MCF 10A (cell line): ENCODE results near the gene FAM151B. TPM values are rescaled to one million over a fixed set of nuclear protein-coding genes. Genes with fewer than 3 reads are reported as not detected.

Experiments used
- BruUV-seq: library from RNA; stranded (reverse); fragments of 400-500 nt; replicated peaks from 2 replicates; lab custom pipeline; 2021; lab: Mats Ljungman, UMichigan
- CTCF ChIA-PET: fragments of 300-600 bp; sonication (Branson Sonifier 250); formaldehyde crosslinking; extraction: SDS; loops from one replicate; lab custom pipeline; 2021; ENCODE audit warnings: antibody characterized with exemption, inconsistent platforms; lab: Yijun Ruan, JAX
- POLR2A ChIA-PET: fragments of 300-600, 350-650 bp; sonication (Branson Sonifier 250); formaldehyde crosslinking; extraction: SDS; loops from one replicate; lab custom pipeline; 2020; ENCODE audit warnings: antibody characterized with exemption, inconsistent platforms; lab: Yijun Ruan, JAX
- DNase-seq: peaks from one replicate; pipeline ENCODE4 v3.0.0-alpha.2; 2018; ENCODE audit not compliant: unreplicated experiment
- H3K27ac Mint-ChIP-seq: one replicate; pipeline ENCODE4 v1.8.0; 2022; ENCODE audit warnings: mild to moderate bottlenecking, low read depth, mixed read lengths; ENCODE audit not compliant: unreplicated experiment
- H3K27me3 Mint-ChIP-seq: one replicate; pipeline ENCODE4 v1.8.0; 2022; ENCODE audit warnings: mixed read lengths; ENCODE audit not compliant: insufficient read depth, unreplicated experiment
- H3K36me3 Mint-ChIP-seq: one replicate; pipeline ENCODE4 v1.8.0; 2022; ENCODE audit warnings: mild to moderate bottlenecking, moderate library complexity, mixed read lengths; ENCODE audit not compliant: insufficient read depth, unreplicated experiment
- H3K4me1 Mint-ChIP-seq: one replicate; pipeline ENCODE4 v1.8.0; 2022; ENCODE audit warnings: mixed read lengths; ENCODE audit not compliant: insufficient read depth, unreplicated experiment
- H3K4me3 Mint-ChIP-seq: one replicate; pipeline ENCODE4 v1.8.0; 2022; ENCODE audit warnings: mild to moderate bottlenecking, moderate library complexity, mixed read lengths; ENCODE audit not compliant: unreplicated experiment
- H3K9me3 Mint-ChIP-seq: one replicate; pipeline ENCODE4 v1.8.0; 2022; ENCODE audit warnings: mixed read lengths; ENCODE audit not compliant: unreplicated experiment
- CTCF ChIP-seq: fragments of 200-600 bp; IDR thresholded peaks from one replicate; pipeline ENCODE4 v1.8.0; 2022; ENCODE audit warnings: antibody characterized with exemption, mild to moderate bottlenecking; ENCODE audit not compliant: unreplicated experiment
- intact Hi-C: fragments of 100-400 bp; cut with micrococcal nuclease; formaldehyde crosslinking; loops from 2 replicates; pipeline ENCODE4 v1.14.1; 2022
- total RNA-seq: library from RNA; stranded (reverse); gene quantifications from 2 replicates; pipeline ENCODE4 v1.2.3, GENCODE V29; 2022

The FAM151B gene
- total RNA-seq, 1 experiment from 2014 or later: 1.8 TPM

DNA sequence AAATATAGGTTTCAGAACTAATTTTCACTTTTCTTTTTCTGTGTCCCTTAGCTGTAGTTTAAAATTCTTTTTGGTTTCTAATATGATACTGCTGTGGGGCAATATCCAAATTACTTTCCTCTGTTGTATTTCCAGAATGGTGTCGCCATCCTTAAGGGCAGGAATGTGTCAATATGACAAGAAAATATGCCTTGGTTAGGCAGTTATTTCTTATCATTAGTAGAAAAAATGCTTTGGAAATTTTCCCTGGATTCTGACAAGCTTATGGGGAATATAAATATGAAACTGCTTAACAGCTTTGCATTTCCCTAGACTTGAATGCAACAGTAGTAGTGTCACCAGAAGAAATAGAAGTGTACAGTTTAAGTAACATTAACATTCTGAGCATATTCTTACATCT is 52.8 kb downstream of the FAM151B start:
- Mint-ChIP-seq H3K27ac (no peak overlapping the region), H3K9me3 (no peaks in the 10 kb centered on the region), H3K4me3 (no peak overlapping the region), H3K27me3 (no peaks in the 10 kb centered on the region), H3K4me1 (no peaks in the 10 kb centered on the region), H3K36me3 (no peaks in the 10 kb centered on the region)
- no peak for TF ChIP-seq CTCF
- POLR2A ChIA-PET: no interaction called here
- CTCF ChIA-PET: interaction anchor here (0.7 kb wide), 1 partner anchor 47 kb away, joined by 3 read pairs; no protein-coding TSS in a partner anchor
- intact Hi-C loops: no loop called here
- no peak for DNase-seq
- no TSS peak for BruUV-seq

DNA sequence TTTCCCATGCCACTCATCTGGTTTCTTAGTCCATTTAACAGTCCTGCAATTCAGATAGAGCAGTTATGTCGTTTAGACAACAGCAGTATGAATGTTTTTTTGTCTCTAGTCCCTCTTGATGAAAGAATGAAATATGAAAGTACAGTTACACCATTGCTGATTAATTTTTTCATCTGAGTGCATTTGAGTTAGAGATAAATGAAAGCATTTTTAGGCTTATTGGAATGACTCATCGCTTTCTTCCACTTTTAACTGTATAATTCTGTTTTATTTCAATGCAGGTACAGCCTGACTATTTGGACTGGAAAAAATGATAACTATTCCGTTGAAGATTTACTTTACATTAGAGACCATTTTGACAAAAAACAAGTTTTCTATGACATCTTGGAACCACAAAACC is 53.5 kb downstream of the FAM151B start:
- intact Hi-C loops: no loop called here
- Mint-ChIP-seq H3K4me3 (no peak overlapping the region), H3K9me3 (no peaks in the 10 kb centered on the region), H3K27ac (no peak overlapping the region), H3K27me3 (no peaks in the 10 kb centered on the region), H3K36me3 (no peaks in the 10 kb centered on the region), H3K4me1 (no peaks in the 10 kb centered on the region)
- no peak for TF ChIP-seq CTCF
- POLR2A ChIA-PET: no interaction called here
- BruUV-seq: no TSS peak
- CTCF ChIA-PET: interaction anchor here (0.7 kb wide), 1 partner anchor 48 kb away, joined by 3 read pairs; no protein-coding TSS in a partner anchor
- DNase-seq: no peak

- BruUV-seq: no TSS peak
- DNase-seq: no peak
- H3K27me3 Mint-ChIP-seq: peaks cover 25% of the 10 kb centered on the region
- no peak overlapping the region for H3K4me3 Mint-ChIP-seq
- no peaks in the 10 kb centered on the region for H3K9me3 Mint-ChIP-seq
- CTCF ChIA-PET: no interaction called here
- H3K27ac Mint-ChIP-seq: no peak overlapping the region
- TF ChIP-seq CTCF: no peak
- POLR2A ChIA-PET: no interaction called here
- H3K36me3 Mint-ChIP-seq: no peaks in the 10 kb centered on the region
- H3K4me1 Mint-ChIP-seq: no peaks in the 10 kb centered on the region
- intact Hi-C loops: no loop called here
Measured at GRCh38 chr5:80554646-80555045, 66.7 kb downstream of the FAM151B start.

DNA sequence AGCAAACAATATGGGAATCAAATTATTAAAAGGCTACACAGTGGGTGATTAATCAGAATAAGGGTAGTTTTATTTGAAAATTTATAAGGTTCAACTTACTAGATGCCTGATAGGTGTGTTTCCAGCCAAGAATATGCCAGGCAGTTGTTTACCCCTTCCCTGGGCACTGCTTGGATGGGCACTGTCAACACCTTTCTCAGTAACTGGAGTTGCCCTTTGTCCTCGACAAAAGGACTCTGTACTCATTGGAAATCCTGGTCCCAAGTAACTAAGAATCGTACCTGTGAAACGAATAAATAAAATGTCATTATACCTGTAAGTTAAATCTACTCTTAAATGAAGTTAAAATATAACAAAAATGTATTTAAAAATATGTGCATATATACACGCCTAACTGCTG is 67.2 kb downstream of the FAM151B start:
- no peak overlapping the region for H3K27ac Mint-ChIP-seq
- ChIA-PET POLR2A (no interaction called here), CTCF (no interaction called here)
- no peaks in the 10 kb centered on the region for H3K9me3 Mint-ChIP-seq
- no peak overlapping the region for H3K4me3 Mint-ChIP-seq
- no peak for DNase-seq
- no peaks in the 10 kb centered on the region for H3K4me1 Mint-ChIP-seq
- TF ChIP-seq CTCF: no peak
- intact Hi-C loops: no loop called here
- no TSS peak for BruUV-seq
- H3K36me3 Mint-ChIP-seq: no peaks in the 10 kb centered on the region
- peaks cover 22% of the 10 kb centered on the region for H3K27me3 Mint-ChIP-seq
